GM12878 (cell line): ENCODE results near the gene MAPK1IP1L. TPM values are rescaled to one million over a fixed set of nuclear protein-coding genes. Genes with fewer than 3 reads are reported as not detected.

Source experiments
- BACH1 ChIP-seq: fragments of 450-650 bp; IDR thresholded peaks from 2 replicates; pipeline ENCODE4 v1.6.1; 2017; ENCODE audit warnings: mild to moderate bottlenecking, borderline replicate concordance
- BHLHE40 ChIP-seq, 2 experiments: fragments of 450-650 bp in 1 of 2; IDR thresholded peaks; 2 replicates each; pipeline ENCODE4 v1.6.1; 2011 to 2017; ENCODE audit warnings: low read depth in 2 of 2, borderline replicate concordance in 1 of 2, improper control_type of control experiment in 1 of 2, low read length in 1 of 2, mild to moderate bottlenecking in 1 of 2
- CEBPB ChIP-seq, 2 experiments: fragments of 150-350 bp in 1 of 2; IDR thresholded peaks; 2 replicates each; pipeline ENCODE4 v1.6.1; 2012 to 2014; ENCODE audit warnings: low read depth in 2 of 2, low read length in 2 of 2, borderline replicate concordance in 1 of 2, inconsistent platforms in 1 of 2
- CHD4 ChIP-seq: fragments of 200-600 bp; sonication (generic); IDR thresholded peaks from 2 replicates; pipeline ENCODE4 v1.6.1; 2016; ENCODE audit warnings: mild to moderate bottlenecking
- CREM ChIP-seq: IDR thresholded peaks from 2 replicates; pipeline ENCODE4 v1.6.1; 2014; ENCODE audit warnings: antibody characterized with exemption, low read depth
- EP300 ChIP-seq, 2 experiments: fragments of 150-350 bp in 1 of 2; IDR thresholded peaks; 2 replicates each; pipeline ENCODE4 v1.6.1; 2011 to 2012; ENCODE audit warnings: low read depth in 2 of 2, low read length in 2 of 2, borderline replicate concordance in 1 of 2, improper control_type of control experiment in 1 of 2, inconsistent platforms in 1 of 2; ENCODE audit not compliant: control insufficient read depth in 1 of 2
- IKZF1 ChIP-seq: fragments of 450-650 bp; conservative IDR thresholded peaks from 2 replicates; pipeline ENCODE4 v1.6.1; 2017; ENCODE audit warnings: antibody characterized with exemption, mild to moderate bottlenecking
- IKZF2 ChIP-seq, 2 experiments: fragments of 450-650 bp; IDR thresholded peaks; 2 replicates each; pipeline ENCODE4 v1.6.1; 2017; ENCODE audit warnings: mild to moderate bottlenecking in 2 of 2, moderate library complexity in 2 of 2
- MEF2B ChIP-seq: fragments of 450-650 bp; IDR thresholded peaks from 2 replicates; pipeline ENCODE4 v1.6.1; 2018; ENCODE audit warnings: mild to moderate bottlenecking, moderate library complexity; ENCODE audit not compliant: partially characterized antibody, poor library complexity, severe bottlenecking
- MTA2 ChIP-seq: fragments of 450-650 bp; IDR thresholded peaks from 2 replicates; pipeline ENCODE4 v1.6.1; 2016; ENCODE audit warnings: low read depth, mild to moderate bottlenecking, moderate library complexity
- MXI1 ChIP-seq: fragments of 150-350 bp; IDR thresholded peaks from 2 replicates; pipeline ENCODE4 v1.6.1; 2011; ENCODE audit warnings: low read depth, mild to moderate bottlenecking, inconsistent platforms, low read length, improper control_type of control experiment
- NBN ChIP-seq: fragments of 450-650 bp; IDR thresholded peaks from 2 replicates; pipeline ENCODE4 v1.6.1; 2016
- PAX8 ChIP-seq: fragments of 450-650 bp; IDR thresholded peaks from 2 replicates; pipeline ENCODE4 v1.6.1; 2017; ENCODE audit warnings: mild to moderate bottlenecking, moderate library complexity
- PML ChIP-seq: IDR thresholded peaks from 2 replicates; pipeline ENCODE4 v1.6.1; 2012; ENCODE audit warnings: low read length, inconsistent platforms
- POLR2A ChIP-seq: IDR thresholded peaks from 2 replicates; pipeline ENCODE4 v1.6.1; 2011; ENCODE audit warnings: low read depth, mild to moderate bottlenecking, low read length
- SIN3A ChIP-seq: IDR thresholded peaks from 2 replicates; pipeline ENCODE4 v1.6.1; 2012; ENCODE audit warnings: low read depth, low read length, improper control_type of control experiment
- SP1 ChIP-seq: IDR thresholded peaks from one replicate; pipeline ENCODE4 v1.6.1; 2011; ENCODE audit warnings: low read depth, low read length
- STAT3 ChIP-seq: IDR thresholded peaks from 2 replicates; pipeline ENCODE4 v1.6.1; 2011; ENCODE audit warnings: low read depth, low read length, improper control_type of control experiment
- SUZ12 ChIP-seq: fragments of 200-600 bp; sonication (generic); IDR thresholded peaks from one replicate; pipeline ENCODE4 v1.6.1; 2018; ENCODE audit warnings: antibody characterized with exemption, mild to moderate bottlenecking; ENCODE audit not compliant: unreplicated experiment
- TCF12 ChIP-seq: IDR thresholded peaks from 2 replicates; pipeline ENCODE4 v1.6.1; 2011; ENCODE audit warnings: low read depth, mild to moderate bottlenecking, low read length
- YY1 ChIP-seq: IDR thresholded peaks from 2 replicates; pipeline ENCODE4 v1.6.1; 2011; ENCODE audit warnings: low read depth, mild to moderate bottlenecking, low read length
- ZNF24 ChIP-seq: fragments of 450-650 bp; IDR thresholded peaks from 2 replicates; pipeline ENCODE4 v1.6.1; 2017; ENCODE audit warnings: antibody characterized with exemption, mild to moderate bottlenecking
- polyA plus RNA-seq, 11 experiments: library from polyadenylated mRNA; depleted of rRNA in 4 of 11; unstranded in 6 of 11; stranded (reverse) in 5 of 11; fragments of >200 nt; fragmentation: Nextera tagmentation in 4 of 11; fragmentation: Illumina TruSeq in 1 of 11; extraction: Ambion mirVana in 4 of 11; extraction: Trizol in 1 of 11; gene quantifications; 1 replicate in 1 of 11; 2 replicates in 10 of 11; pipeline versions ENCODE4 v1.2.1 to v1.2.3, GENCODE V29; 2011 to 2016; ENCODE audit warnings: inconsistent platforms in 2 of 11, missing spikeins in 2 of 11, low read depth in 1 of 11
- total RNA-seq, 4 experiments: library from RNA; depleted of rRNA in 3 of 4; stranded (reverse); fragments of >200 nt in 3 of 4; fragmentation: Illumina TruSeq in 1 of 4; extraction: Trizol in 1 of 4; gene quantifications; 2 replicates each; pipeline versions ENCODE4 v1.2.1 to v1.2.3, GENCODE V29; 2013 to 2021
- TF ChIP-seq, protein P1 (sequence below): fragments of 450-650 bp; conservative IDR thresholded peaks from 2 replicates; pipeline ENCODE4 v1.6.1; 2017; ENCODE audit warnings: mild to moderate bottlenecking, moderate library complexity
- TF ChIP-seq, protein P2 (sequence below): fragments of 450-650 bp; formaldehyde crosslinking; IDR thresholded peaks from 2 replicates; pipeline ENCODE4 v1.5.0; 2022; ENCODE audit warnings: mild to moderate bottlenecking, missing genetic modification characterization
- TF ChIP-seq, protein P3 (sequence below): fragments of 150-350 bp; IDR thresholded peaks from 2 replicates; pipeline ENCODE4 v1.6.1; 2014; ENCODE audit warnings: mild to moderate bottlenecking, low read depth, low read length

MAPK1IP1L gene
- total and polyA plus RNA-seq, 10 of the 15 experiments (the other 5 are each of a cell fraction or from before 2014, with no cell fraction given): 44.6 to 117 (median 73.0) TPM

DNA sequence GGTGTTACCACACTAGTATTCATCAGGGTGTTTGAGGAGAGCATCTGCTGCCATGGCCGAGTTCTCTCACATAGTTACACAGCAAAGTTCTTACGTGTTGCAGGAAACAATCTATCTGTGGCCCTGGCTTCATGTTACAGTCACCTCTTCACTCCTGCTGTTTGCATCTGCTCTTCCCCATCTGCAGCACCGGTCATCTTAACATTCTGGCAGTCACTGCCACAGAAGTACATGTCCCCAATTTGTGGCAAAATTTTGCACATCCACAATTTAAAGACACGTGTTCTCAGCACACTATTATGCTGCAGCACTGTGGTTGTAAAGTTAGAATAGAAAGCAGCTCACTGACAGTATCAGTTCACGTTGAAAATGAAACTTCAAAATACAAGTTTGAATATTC is 23.2 kb downstream of the MAPK1IP1L start (continued):
- TF ChIP-seq, protein P1, sequence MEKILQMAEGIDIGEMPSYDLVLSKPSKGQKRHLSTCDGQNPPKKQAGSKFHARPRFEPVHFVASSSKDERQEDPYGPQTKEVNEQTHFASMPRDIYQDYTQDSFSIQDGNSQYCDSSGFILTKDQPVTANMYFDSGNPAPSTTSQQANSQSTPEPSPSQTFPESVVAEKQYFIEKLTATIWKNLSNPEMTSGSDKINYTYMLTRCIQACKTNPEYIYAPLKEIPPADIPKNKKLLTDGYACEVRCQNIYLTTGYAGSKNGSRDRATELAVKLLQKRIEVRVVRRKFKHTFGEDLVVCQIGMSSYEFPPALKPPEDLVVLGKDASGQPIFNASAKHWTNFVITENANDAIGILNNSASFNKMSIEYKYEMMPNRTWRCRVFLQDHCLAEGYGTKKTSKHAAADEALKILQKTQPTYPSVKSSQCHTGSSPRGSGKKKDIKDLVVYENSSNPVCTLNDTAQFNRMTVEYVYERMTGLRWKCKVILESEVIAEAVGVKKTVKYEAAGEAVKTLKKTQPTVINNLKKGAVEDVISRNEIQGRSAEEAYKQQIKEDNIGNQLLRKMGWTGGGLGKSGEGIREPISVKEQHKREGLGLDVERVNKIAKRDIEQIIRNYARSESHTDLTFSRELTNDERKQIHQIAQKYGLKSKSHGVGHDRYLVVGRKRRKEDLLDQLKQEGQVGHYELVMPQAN: 0 out of 2 replicates have a peak, but pooled peaks have one; percentile 36
- no peak for TF ChIP-seq TCF12
- TF ChIP-seq, protein P2, sequence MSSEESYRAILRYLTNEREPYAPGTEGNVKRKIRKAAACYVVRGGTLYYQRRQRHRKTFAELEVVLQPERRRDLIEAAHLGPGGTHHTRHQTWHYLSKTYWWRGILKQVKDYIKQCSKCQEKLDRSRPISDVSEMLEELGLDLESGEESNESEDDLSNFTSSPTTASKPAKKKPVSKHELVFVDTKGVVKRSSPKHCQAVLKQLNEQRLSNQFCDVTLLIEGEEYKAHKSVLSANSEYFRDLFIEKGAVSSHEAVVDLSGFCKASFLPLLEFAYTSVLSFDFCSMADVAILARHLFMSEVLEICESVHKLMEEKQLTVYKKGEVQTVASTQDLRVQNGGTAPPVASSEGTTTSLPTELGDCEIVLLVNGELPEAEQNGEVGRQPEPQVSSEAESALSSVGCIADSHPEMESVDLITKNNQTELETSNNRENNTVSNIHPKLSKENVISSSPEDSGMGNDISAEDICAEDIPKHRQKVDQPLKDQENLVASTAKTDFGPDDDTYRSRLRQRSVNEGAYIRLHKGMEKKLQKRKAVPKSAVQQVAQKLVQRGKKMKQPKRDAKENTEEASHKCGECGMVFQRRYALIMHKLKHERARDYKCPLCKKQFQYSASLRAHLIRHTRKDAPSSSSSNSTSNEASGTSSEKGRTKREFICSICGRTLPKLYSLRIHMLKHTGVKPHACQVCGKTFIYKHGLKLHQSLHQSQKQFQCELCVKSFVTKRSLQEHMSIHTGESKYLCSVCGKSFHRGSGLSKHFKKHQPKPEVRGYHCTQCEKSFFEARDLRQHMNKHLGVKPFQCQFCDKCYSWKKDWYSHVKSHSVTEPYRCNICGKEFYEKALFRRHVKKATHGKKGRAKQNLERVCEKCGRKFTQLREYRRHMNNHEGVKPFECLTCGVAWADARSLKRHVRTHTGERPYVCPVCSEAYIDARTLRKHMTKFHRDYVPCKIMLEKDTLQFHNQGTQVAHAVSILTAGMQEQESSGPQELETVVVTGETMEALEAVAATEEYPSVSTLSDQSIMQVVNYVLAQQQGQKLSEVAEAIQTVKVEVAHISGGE: no peak
- no peak for TF ChIP-seq CEBPB (IDR thresholded peaks at IDR 0.05; ENCODE audit: borderline replicate concordance in 1 of 2, low read depth in 2 of 2, low read length in 2 of 2)
- peak; percentile 27; the same call in 1 of the 2 replicates for TF ChIP-seq POLR2A
- peak; percentile 63; the same call in 1 of the 2 replicates for TF ChIP-seq BACH1
- peak; percentile 94 for TF ChIP-seq MXI1
- peak; percentile 65; the same call in 1 of the 2 replicates for TF ChIP-seq MTA2
- TF ChIP-seq PML: 0 out of 2 replicates have a peak, but pooled peaks have one; percentile 30
- TF ChIP-seq CREM: peak; percentile 51; the same call in 1 of the 2 replicates
- TF ChIP-seq IKZF2 (IDR thresholded peaks at IDR 0.05): peak; percentile 52 to 66; a peak in 2 of 4 replicates
- peak; percentile 47 for TF ChIP-seq MEF2B
- TF ChIP-seq, protein P3, sequence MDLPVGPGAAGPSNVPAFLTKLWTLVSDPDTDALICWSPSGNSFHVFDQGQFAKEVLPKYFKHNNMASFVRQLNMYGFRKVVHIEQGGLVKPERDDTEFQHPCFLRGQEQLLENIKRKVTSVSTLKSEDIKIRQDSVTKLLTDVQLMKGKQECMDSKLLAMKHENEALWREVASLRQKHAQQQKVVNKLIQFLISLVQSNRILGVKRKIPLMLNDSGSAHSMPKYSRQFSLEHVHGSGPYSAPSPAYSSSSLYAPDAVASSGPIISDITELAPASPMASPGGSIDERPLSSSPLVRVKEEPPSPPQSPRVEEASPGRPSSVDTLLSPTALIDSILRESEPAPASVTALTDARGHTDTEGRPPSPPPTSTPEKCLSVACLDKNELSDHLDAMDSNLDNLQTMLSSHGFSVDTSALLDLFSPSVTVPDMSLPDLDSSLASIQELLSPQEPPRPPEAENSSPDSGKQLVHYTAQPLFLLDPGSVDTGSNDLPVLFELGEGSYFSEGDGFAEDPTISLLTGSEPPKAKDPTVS: no peak
- no peak for TF ChIP-seq SUZ12
- no peak for TF ChIP-seq SP1
- TF ChIP-seq CHD4: no peak
- peak; percentile 35 to 47; a peak in 2 of 4 replicates for TF ChIP-seq EP300 (IDR thresholded peaks at IDR 0.05; ENCODE audit: borderline replicate concordance in 1 of 2, control insufficient read depth in 1 of 2, low read depth in 2 of 2, low read length in 2 of 2)
- peak; percentile 55; the same call in 1 of the 2 replicates for TF ChIP-seq YY1
- TF ChIP-seq NBN: peak; percentile 55; the same call in 1 of the 2 replicates
- TF ChIP-seq STAT3: no peak
- TF ChIP-seq PAX8: no peak
- 0 out of 2 replicates have a peak, but pooled peaks have one; percentile 27 for TF ChIP-seq ZNF24
- peak; percentile 40; the same call in 1 of the 2 replicates for TF ChIP-seq IKZF1
- peak; percentile 79 to 83 for TF ChIP-seq BHLHE40 (IDR thresholded peaks at IDR 0.05; ENCODE audit: borderline replicate concordance in 1 of 2, low read depth in 2 of 2, low read length in 1 of 2)
- 0 out of 2 replicates have a peak, but pooled peaks have one; percentile 30 for TF ChIP-seq SIN3A
